DOHH2 (cell line): ENCODE results near the gene TMEM266.

Experiments used
- H3F3A ChIP-seq: fragments of 200-600 bp; sonication (generic), shearing (Covaris generic); 2 replicates; pipeline ENCODE4 v1.6.0; 2016; ENCODE audit warnings: antibody characterized with exemption, mild to moderate bottlenecking; ENCODE audit not compliant: control insufficient read depth, insufficient read depth
- H3K27ac ChIP-seq: fragments of 200-600 bp; sonication (generic); 2 replicates; pipeline ENCODE4 v1.5.1; 2014; ENCODE audit warnings: low read depth, mild to moderate bottlenecking, low read length, moderate library complexity
- H3K27me3 ChIP-seq: fragments of 200-600 bp; sonication (generic); 2 replicates; pipeline ENCODE4 v1.6.1; 2014; ENCODE audit warnings: mild to moderate bottlenecking, low read length, mixed read lengths; ENCODE audit not compliant: control insufficient read depth
- H3K36me3 ChIP-seq: fragments of 200-600 bp; sonication (generic); 2 replicates; pipeline ENCODE4 v1.6.1; 2014; ENCODE audit warnings: mild to moderate bottlenecking, low read length, moderate library complexity, mixed read lengths; ENCODE audit not compliant: control insufficient read depth
- H3K4me1 ChIP-seq: fragments of 200-600 bp; sonication (generic); 2 replicates; pipeline ENCODE4 v1.6.1; 2014; ENCODE audit warnings: mild to moderate bottlenecking, low read length, mixed read lengths; ENCODE audit not compliant: control insufficient read depth
- H3K4me2 ChIP-seq: fragments of 200-600 bp; sonication (generic); 2 replicates; pipeline ENCODE4 v1.6.0; 2014; ENCODE audit warnings: mild to moderate bottlenecking, low read length, moderate library complexity
- H3K4me3 ChIP-seq: fragments of 200-600 bp; sonication (generic); 2 replicates; pipeline ENCODE4 v1.5.1; 2014; ENCODE audit warnings: mild to moderate bottlenecking, low read length, mixed read lengths
- H3K79me2 ChIP-seq: fragments of 200-600 bp; sonication (generic); 2 replicates; pipeline ENCODE4 v1.6.1; 2014; ENCODE audit warnings: mild to moderate bottlenecking, low read length, mixed read lengths; ENCODE audit not compliant: control insufficient read depth
- H3K9me2 ChIP-seq: fragments of 200-600 bp; sonication (generic); replicated peaks from 2 replicates; pipeline ENCODE4 v1.6.1; 2014; ENCODE audit warnings: mild to moderate bottlenecking, low read length, mixed read lengths; ENCODE audit not compliant: control insufficient read depth
- H3K9me3 ChIP-seq: fragments of 200-600 bp; sonication (generic); 2 replicates; pipeline ENCODE4 v1.6.1; 2014; ENCODE audit warnings: antibody characterized with exemption, low read length, mixed read lengths; ENCODE audit not compliant: control insufficient read depth, insufficient read depth
- H4K20me1 ChIP-seq: fragments of 200-600 bp; sonication (generic); 2 replicates; pipeline ENCODE4 v1.6.0; 2014; ENCODE audit warnings: low read depth, mild to moderate bottlenecking, antibody characterized with exemption, low read length, moderate library complexity; ENCODE audit not compliant: control insufficient read depth, insufficient read depth
- CTCF ChIP-seq: fragments of 200-600 bp; sonication (generic); IDR thresholded peaks from one replicate; pipeline ENCODE4 v1.5.1; 2014; ENCODE audit warnings: antibody characterized with exemption, mild to moderate bottlenecking, low read depth, low read length; ENCODE audit not compliant: poor library complexity, severe bottlenecking
- EZH2phosphoT487 ChIP-seq: fragments of 200-600 bp; sonication (generic); IDR thresholded peaks from 2 replicates; pipeline ENCODE4 v1.6.1; 2017; ENCODE audit warnings: borderline replicate concordance, mild to moderate bottlenecking, antibody characterized with exemption, low read length, moderate library complexity, mixed read lengths

Gene TMEM266

GRCh38 chr15:76161153-76162035 is 101.6 kb downstream of the TMEM266 start:
- no peaks in the 10 kb centered on the region for H3K4me1 ChIP-seq
- no peaks in the 10 kb centered on the region for H3K9me2 ChIP-seq
- H3K27me3 ChIP-seq: no peaks in the 10 kb centered on the region
- H3K4me3 ChIP-seq: no peak overlapping the region
- no peaks in the 10 kb centered on the region for H3F3A ChIP-seq
- no peak for TF ChIP-seq CTCF
- TF ChIP-seq EZH2phosphoT487: no peak
- no peak overlapping the region for H3K4me2 ChIP-seq
- no peaks in the 10 kb centered on the region for H3K79me2 ChIP-seq
- H3K27ac ChIP-seq: no peak overlapping the region
- H3K9me3 ChIP-seq: no peaks in the 10 kb centered on the region
- no peaks in the 10 kb centered on the region for H3K36me3 ChIP-seq
- H4K20me1 ChIP-seq: no peaks in the 10 kb centered on the region

GRCh38 chr15:76162036-76162398 is 102.2 kb downstream of the TMEM266 start:
- no peaks in the 10 kb centered on the region for H3K9me3 ChIP-seq
- no peaks in the 10 kb centered on the region for H3K79me2 ChIP-seq
- TF ChIP-seq CTCF (no peak), EZH2phosphoT487 (no peak)
- no peaks in the 10 kb centered on the region for H3K27me3 ChIP-seq
- H3K4me1 ChIP-seq: no peaks in the 10 kb centered on the region
- no peaks in the 10 kb centered on the region for H3F3A ChIP-seq
- no peak overlapping the region for H3K4me2 ChIP-seq
- H3K36me3 ChIP-seq: no peaks in the 10 kb centered on the region
- no peaks in the 10 kb centered on the region for H4K20me1 ChIP-seq
- no peak overlapping the region for H3K27ac ChIP-seq
- H3K9me2 ChIP-seq: no peaks in the 10 kb centered on the region
- H3K4me3 ChIP-seq: no peak overlapping the region

GRCh38 chr15:76162784-76163456 is 103.1 kb downstream of the TMEM266 start:
- H3K9me2 ChIP-seq: no peaks in the 10 kb centered on the region
- H3K36me3 ChIP-seq: no peaks in the 10 kb centered on the region
- no peak overlapping the region for H3K4me3 ChIP-seq
- no peak overlapping the region for H3K4me2 ChIP-seq
- H3K4me1 ChIP-seq: no peaks in the 10 kb centered on the region
- H3K27me3 ChIP-seq: no peaks in the 10 kb centered on the region
- H3K27ac ChIP-seq: no peak overlapping the region
- H3F3A ChIP-seq: no peaks in the 10 kb centered on the region
- TF ChIP-seq CTCF: no peak
- TF ChIP-seq EZH2phosphoT487: no peak
- no peaks in the 10 kb centered on the region for H3K9me3 ChIP-seq
- H4K20me1 ChIP-seq: no peaks in the 10 kb centered on the region
- H3K79me2 ChIP-seq: no peaks in the 10 kb centered on the region
